GM19328 (cell line): Measurements from ENCODE around the gene ANKS4B.
"Not testable (repeated sequence)": the region's sequence is repeated elsewhere in the genome, so short reads cannot be mapped to it uniquely, and the experiment has no call there.

ENCODE experiments used
- ATAC-seq: cut with Tn5 transposase; IDR thresholded peaks from one replicate; pipeline ENCODE4 v1.9.1; 2021; ENCODE audit warnings: mild to moderate bottlenecking, moderate library complexity; ENCODE audit not compliant: unreplicated experiment

The ANKS4B gene

DNA sequence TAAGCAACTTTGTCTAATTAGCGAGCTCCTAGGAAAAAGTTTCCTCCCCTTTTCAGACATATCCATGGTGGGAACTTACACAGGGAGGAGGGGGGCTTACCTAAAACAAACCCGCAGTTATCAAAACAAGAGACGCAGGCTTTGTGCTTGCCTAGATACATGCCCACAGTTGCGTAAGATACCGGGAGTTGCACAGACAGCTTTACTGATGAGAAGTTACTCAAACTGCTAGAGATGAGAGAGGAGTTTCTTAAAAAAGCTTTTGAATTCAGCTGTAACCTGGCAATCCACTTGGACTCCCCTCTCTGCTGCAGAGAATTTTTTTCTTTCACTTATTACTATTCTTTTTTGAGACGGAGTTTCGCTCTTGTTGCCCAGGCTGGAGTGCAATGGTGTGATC, 15.3 kb upstream of the ANKS4B start:
- no peak for ATAC-seq

DNA sequence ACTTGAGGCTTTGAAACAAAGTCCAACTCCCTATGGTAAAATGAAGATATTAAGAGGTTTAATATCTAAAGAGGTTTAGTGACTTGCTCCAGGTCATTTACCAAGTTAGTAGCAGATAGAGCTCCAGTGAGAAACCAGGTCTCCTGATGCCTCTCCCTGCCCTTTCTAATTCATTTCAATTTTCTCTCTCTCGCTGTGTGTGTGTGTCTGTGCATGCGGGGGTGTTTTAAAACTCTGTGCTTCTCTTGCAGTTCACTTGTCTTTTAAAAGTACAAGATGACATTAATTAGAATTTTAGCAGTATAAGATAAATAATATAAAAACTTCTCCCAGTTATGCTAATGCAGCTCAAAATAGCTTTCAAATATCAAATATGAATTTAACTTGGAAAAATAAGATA, 13.9 kb upstream of the ANKS4B start:
- no peak for ATAC-seq

DNA sequence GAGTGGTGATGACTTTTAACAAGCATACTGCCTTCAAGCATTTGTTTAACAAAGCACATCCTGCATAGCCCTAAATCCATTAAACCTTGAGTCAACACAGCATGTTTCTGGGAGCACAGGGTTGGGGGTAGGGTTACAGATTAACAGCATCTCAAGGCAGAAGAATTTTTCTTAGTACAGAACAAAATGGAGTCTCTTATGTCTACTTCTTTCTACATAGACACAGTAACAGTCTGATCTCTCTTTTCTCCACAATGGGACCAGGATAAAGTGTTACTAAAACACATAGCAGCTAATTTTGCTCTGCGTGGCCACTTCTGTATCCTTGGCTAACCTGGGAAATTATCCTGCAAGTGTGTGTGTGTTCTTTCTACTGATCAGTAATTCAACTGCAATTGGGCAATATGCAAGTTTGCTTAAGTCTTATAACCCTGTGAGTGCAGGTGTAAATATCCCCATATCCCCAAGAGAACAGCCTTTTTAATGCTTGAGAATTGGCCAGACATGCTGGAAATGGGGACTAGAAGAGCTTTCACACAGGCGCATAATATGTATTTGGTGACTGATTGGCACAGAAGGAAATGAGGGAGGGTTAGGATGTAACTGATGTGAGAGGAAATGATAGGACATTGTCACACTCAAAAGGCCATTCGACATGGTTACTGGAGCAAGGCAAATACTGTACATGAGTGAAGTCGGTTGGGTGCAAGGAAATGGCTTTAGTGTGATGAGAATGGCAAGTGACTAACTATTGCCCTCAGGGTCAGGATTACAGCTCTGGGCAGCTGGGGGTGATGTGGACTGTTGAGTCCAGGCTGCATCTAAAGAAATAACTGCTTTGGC, 10.8 kb upstream of the ANKS4B start:
- ATAC-seq, result no peak

DNA sequence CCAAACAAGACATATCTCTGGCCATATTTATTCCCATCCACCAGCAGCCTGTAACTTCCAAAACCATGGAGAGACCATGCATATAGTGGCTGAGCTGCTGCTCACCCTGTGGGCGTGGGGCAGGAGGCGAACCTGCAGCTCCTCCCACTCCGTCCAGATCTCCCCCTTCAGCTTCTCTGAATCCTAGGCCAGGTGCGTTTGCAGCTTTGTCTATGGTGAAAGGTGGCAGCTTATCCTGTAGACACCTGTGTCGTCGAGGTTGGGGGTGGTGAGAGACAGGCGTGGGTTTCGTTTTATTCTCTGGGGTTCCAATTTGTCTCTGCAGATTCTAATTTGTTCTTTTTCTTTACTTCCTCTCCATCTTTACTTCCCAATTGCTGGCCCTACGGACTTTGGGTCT, 9.7 kb upstream of the ANKS4B start:
- no peak for ATAC-seq

GRCh38 chr16:21224800-21225199, 8.7 kb upstream of the ANKS4B start:
- no peak for ATAC-seq

DNA sequence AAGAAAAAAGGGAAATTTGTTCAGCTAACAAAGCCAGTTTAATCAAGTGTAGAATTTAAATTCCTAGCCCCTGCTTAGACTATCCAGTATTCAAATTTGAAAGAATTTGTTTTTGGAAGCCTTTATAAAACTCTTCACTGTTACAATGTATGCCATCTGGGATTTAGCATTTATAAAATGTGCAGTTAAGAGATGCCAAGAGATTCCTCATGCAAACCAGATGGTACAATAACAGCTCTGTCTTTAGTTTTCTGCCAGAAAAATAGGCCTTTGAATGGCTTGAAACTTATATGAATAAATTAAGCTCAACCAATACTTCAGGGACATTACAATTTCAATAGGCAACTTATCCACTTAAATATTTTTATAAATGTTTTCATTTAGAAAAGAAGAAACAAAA, 6.8 kb upstream of the ANKS4B start:
- no peak for ATAC-seq

GRCh38 chr16:21227866-21228265, 5.6 kb upstream of the ANKS4B start:
- no peak for ATAC-seq

GRCh38 chr16:21228361-21228872, 5.1 kb upstream of the ANKS4B start:
- no peak for ATAC-seq

- no peak for ATAC-seq
Observed at GRCh38 chr16:21233045-21233520, 416 bp upstream of the ANKS4B start.

GRCh38 chr16:21235199-21235585, 1.7 kb downstream of the ANKS4B start:
- no peak for ATAC-seq

- no peak for ATAC-seq
Observed at GRCh38 chr16:21236831-21237230, 3.3 kb downstream of the ANKS4B start.

GRCh38 chr16:21239646-21240045, 6.1 kb downstream of the ANKS4B start:
- ATAC-seq, result no peak

GRCh38 chr16:21242756-21243155, 9.3 kb downstream of the ANKS4B start:
- ATAC-seq, result no peak

DNA sequence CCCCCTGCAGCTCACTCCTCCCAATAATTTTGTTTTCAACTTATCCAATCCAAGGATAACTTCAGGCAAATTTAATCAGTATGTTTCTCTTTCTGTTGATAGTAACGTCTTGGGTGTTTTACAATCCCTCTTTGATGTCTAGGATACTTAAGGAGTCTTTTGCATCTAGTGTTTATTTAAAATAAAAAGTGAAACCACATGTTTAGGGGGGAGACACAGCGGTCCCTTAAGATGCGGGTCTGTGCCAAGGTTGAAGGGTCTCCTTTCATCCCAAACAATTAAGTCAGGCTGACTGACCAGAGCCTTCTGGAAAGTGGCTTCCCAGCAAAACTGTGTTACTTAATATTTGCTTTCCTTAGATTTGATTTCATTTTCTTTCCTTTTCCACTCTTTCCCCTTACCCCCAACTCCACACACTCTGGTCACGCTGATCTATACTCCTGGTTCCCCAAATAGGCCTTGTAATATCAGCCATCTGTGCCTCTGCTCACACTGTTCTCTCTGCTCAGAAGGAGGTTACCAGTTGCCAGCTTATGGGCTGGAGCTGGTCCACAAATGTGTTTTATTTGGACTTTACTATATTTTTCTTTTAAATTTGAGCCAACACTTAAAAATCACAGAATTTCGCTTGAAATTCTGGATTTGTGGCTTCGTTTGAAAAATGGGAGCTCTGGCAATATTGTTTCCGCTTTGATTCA, 11.2 kb downstream of the ANKS4B start:
- ATAC-seq, result no peak

DNA sequence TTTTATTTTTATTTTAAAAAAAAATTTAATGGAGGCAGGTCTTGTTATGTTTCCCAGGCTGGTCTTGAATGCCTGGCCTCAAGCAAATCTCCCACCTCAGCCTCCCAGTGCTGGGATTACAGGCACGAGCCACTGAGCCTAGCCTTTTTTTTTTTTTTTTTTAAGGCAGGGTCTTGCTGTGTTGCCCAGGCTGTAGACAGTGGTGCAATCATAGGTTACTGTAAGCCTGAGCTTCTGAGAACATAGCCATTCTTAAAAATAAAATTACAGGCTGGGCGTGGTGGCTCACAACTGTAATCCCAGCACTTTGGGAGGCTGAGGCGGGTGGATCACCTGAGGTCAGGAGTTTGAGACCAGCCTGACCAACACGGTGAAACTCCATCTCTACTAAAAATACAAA, 14.7 kb downstream of the ANKS4B start:
- not testable (repeated sequence) for ATAC-seq

GRCh38 chr16:21250072-21250923, 16.8 kb downstream of the ANKS4B start:
- ATAC-seq, result no peak

DNA sequence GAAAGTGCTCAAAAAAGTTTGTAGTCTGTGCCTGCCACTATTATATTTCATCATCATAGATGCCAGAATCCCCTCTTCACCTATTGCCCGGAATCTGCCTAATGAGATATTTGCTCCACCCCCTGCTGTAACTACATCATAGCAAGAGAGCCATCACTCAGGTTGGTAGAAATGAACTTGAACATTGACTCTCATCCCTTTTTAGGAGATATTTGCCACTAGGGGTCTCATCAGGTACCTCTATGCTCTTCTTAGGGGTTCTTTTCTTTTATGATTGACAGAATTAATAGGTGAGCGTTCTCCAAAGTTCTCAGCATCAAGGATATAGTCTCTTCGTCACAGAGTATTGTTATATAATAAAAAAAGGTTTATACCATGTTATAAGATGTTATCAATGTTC, 20.0 kb downstream of the ANKS4B start:
- ATAC-seq, result no peak

DNA sequence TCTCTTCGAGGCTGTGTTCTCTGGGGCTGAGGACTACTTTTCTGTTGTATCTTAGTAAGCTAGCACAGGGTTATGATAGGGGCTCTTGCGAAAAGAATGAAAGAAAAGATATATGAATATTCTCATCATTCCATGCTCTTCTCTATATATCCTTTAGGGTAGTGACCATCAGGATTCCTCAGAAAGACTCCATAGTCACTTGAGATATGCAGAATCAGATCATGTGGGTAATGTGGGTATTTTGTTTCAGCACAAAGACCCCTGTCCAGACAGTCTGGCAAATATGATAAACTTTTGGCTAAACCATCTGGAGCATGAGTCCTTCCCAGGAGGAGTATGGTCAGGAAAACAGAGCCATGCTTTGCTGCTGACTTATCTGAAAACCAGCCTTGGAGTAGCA, 23.1 kb downstream of the ANKS4B start:
- ATAC-seq, result no peak

GRCh38 chr16:21257284-21257683, 23.8 kb downstream of the ANKS4B start:
- ATAC-seq, result no peak

GRCh38 chr16:21260870-21261791, 27.6 kb downstream of the ANKS4B start:
- no peak for ATAC-seq
